ENCODE results near the gene DNASE1. TPM values are rescaled to one million over a fixed set of nuclear protein-coding genes. Genes with fewer than 3 reads are reported as not detected.

The DNASE1 gene
- total and polyA plus RNA-seq, 4 donors, result 5.4 to 21.8 (median 9.2) TPM

DNA sequence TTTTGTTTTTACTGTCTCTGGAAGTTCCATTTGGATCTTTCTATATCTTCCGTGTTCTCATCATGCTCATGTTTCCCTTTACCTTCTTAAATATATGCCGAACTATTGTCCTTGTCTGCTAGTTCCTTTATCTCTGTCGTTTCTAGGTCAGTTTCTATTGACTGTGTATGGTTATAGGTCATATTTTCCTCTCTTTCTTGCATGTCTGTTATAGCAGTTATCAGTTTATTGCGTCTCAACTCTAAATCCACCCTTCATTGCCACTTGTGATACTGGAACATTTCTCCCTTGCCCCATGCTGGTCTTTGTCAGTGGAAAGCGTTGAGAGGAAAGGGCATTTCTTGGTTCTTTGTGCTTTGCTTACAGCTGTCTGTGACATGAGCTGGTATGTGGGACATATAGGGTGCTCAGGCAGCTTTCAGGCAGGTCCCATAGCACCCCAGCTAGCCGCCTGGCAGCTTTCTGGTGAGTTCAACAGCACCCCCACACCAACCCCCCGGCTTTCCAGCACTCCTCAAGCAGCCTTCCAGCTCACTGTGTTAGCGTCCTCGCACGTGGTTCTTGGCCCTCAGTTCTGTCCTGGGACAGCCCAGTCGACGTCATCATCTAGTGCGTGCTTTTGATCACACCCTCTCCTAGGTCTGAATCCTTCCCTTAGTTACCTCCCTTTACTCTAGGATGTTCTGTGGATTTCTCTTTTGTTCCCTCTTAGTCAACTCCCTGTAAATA lies 15.4 kb upstream of the DNASE1 start:
- Histone ChIP-seq H3K27me3 (ENCODE audit: control insufficient read depth in 1 of 2, insufficient read depth in 2 of 2, low read length in 1 of 2) (no peaks in the 10 kb centered on the region), H3K27ac (ENCODE audit: low read depth in 1 of 2, low read length in 2 of 2) (no peak overlapping the region), H3K4me3 (ENCODE audit: low read length in 2 of 2) (no peak overlapping the region), H3K4me1 (ENCODE audit: control insufficient read depth in 1 of 2, insufficient read depth in 2 of 2, low read length in 2 of 2) (no peaks in the 10 kb centered on the region), H3K9me3 (ENCODE audit: control insufficient read depth, low read length) (no peaks in the 10 kb centered on the region), H3K36me3 (ENCODE audit: control insufficient read depth in 1 of 2, insufficient read depth in 2 of 2, low read length in 1 of 2) (peaks cover 0 to 2% of the 10 kb centered on the region in 2 donors)
- DNase-seq, result peak in 1 of 2 donors; percentile 52
- ATAC-seq (ENCODE audit: low FRiP score), result no peak
- 93 to 94% methylated on average over 13 of the region's 13 CpGs for whole genome bisulfite sequencing, 2 donors
- intact Hi-C loops (cut with DNase I), result no loop called here

GRCh38 chr16:3640207-3640606 lies 14.3 kb upstream of the DNASE1 start:
- Histone ChIP-seq H3K9me3 (ENCODE audit: control insufficient read depth, low read length) (no peaks in the 10 kb centered on the region), H3K36me3 (ENCODE audit: control insufficient read depth in 1 of 2, insufficient read depth in 2 of 2, low read length in 1 of 2) (peaks cover 0 to 2% of the 10 kb centered on the region in 2 donors), H3K27me3 (ENCODE audit: control insufficient read depth in 1 of 2, insufficient read depth in 2 of 2, low read length in 1 of 2) (no peaks in the 10 kb centered on the region), H3K4me1 (ENCODE audit: control insufficient read depth in 1 of 2, insufficient read depth in 2 of 2, low read length in 2 of 2) (no peaks in the 10 kb centered on the region), H3K4me3 (ENCODE audit: low read length in 2 of 2) (no peak overlapping the region), H3K27ac (ENCODE audit: low read depth in 1 of 2, low read length in 2 of 2) (no peak overlapping the region)
- intact Hi-C loops (cut with DNase I), result no loop called here
- DNase-seq (no peak), ATAC-seq (ENCODE audit: low FRiP score) (no peak)
- 89 to 98% methylated on average over 3 of the region's 3 CpGs for WGBS, 2 donors

GRCh38 chr16:3640632-3641501 lies 13.6 kb upstream of the DNASE1 start:
- WGBS, 2 donors, result 95 to 96% methylated on average over 16 to 17 of the region's 17 CpGs

DNA sequence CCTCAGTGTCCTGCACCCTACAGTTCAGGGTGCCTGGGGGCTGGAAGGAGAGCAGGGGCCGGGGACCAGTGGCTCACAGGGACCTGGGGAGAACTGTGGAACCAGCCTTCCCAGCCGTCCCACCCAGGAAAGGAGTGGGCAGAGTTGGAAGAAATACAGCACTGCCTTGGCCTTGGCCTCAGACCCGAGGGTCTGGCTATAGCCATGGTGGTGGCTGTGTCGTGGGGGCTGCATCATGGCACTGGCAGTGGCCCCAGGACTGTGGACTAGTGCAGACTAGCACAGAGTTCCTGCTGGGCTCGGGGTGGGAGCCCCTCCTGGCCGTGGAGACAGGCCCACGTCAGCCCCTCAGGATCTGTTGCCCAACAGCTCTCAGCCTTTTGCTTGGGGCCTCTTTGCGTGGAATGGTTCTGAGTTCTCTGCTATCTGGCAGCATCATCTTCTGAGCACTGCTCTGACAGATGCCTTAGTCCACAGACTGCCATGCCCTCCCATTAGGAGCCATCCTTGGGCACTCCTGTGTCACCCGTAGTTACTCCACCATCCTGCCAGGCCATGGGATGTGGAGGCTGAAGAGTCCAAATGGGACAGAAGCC lies 12.6 kb upstream of the DNASE1 start:
- intact Hi-C loops (cut with DNase I), result no loop called here
- no peaks in the 10 kb centered on the region for H3K27me3 ChIP-seq (ENCODE audit: control insufficient read depth in 1 of 2, insufficient read depth in 2 of 2, low read length in 1 of 2)
- WGBS, 2 donors, result 93% methylated on average over 9 of the region's 9 CpGs
- no peaks in the 10 kb centered on the region for H3K4me1 ChIP-seq (ENCODE audit: control insufficient read depth in 1 of 2, insufficient read depth in 2 of 2, low read length in 2 of 2)
- H3K9me3 ChIP-seq (ENCODE audit: control insufficient read depth, low read length), result no peaks in the 10 kb centered on the region
- ATAC-seq (ENCODE audit: low FRiP score), result no peak
- no peak overlapping the region for H3K4me3 ChIP-seq (ENCODE audit: low read length in 2 of 2)
- peaks cover 0 to 2% of the 10 kb centered on the region in 2 donors for H3K36me3 ChIP-seq (ENCODE audit: control insufficient read depth in 1 of 2, insufficient read depth in 2 of 2, low read length in 1 of 2)
- peak in 1 of 2 donors; percentile 57 for DNase-seq
- no peak overlapping the region for H3K27ac ChIP-seq (ENCODE audit: low read depth in 1 of 2, low read length in 2 of 2)

More at GRCh38 chr16:3640632-3641501, 13.6 kb upstream of the DNASE1 start:
- no peaks in the 10 kb centered on the region for H3K4me1 ChIP-seq (ENCODE audit: control insufficient read depth in 1 of 2, insufficient read depth in 2 of 2, low read length in 2 of 2)
- peaks cover 0 to 2% of the 10 kb centered on the region in 2 donors for H3K36me3 ChIP-seq (ENCODE audit: control insufficient read depth in 1 of 2, insufficient read depth in 2 of 2, low read length in 1 of 2)
- no peaks in the 10 kb centered on the region for H3K27me3 ChIP-seq (ENCODE audit: control insufficient read depth in 1 of 2, insufficient read depth in 2 of 2, low read length in 1 of 2)
- no peak overlapping the region for H3K4me3 ChIP-seq (ENCODE audit: low read length in 2 of 2)
- ATAC-seq (ENCODE audit: low FRiP score), result no peak
- DNase-seq, result peak in 1 of 2 donors; percentile 67
- intact Hi-C loops (cut with DNase I), result no loop called here
- no peak overlapping the region for H3K27ac ChIP-seq (ENCODE audit: low read depth in 1 of 2, low read length in 2 of 2)
- no peaks in the 10 kb centered on the region for H3K9me3 ChIP-seq (ENCODE audit: control insufficient read depth, low read length)

- WGBS, 2 donors, result 80 to 82% methylated on average over 21 of the region's 21 CpGs
- Histone ChIP-seq H3K27me3 (ENCODE audit: control insufficient read depth in 1 of 2, insufficient read depth in 2 of 2, low read length in 1 of 2) (no peaks in the 10 kb centered on the region), H3K4me3 (ENCODE audit: low read length in 2 of 2) (no peak overlapping the region), H3K9me3 (ENCODE audit: control insufficient read depth, low read length) (no peaks in the 10 kb centered on the region), H3K36me3 (ENCODE audit: control insufficient read depth in 1 of 2, insufficient read depth in 2 of 2, low read length in 1 of 2) (peaks cover 0 to 2% of the 10 kb centered on the region in 2 donors), H3K4me1 (ENCODE audit: control insufficient read depth in 1 of 2, insufficient read depth in 2 of 2, low read length in 2 of 2) (no peaks in the 10 kb centered on the region), H3K27ac (ENCODE audit: low read depth in 1 of 2, low read length in 2 of 2) (no peak overlapping the region)
- no peak for ATAC-seq (ENCODE audit: low FRiP score)
- intact Hi-C loops (cut with DNase I), result no loop called here
- DNase-seq, result peak in 1 of 2 donors; percentile 61
Observed at GRCh38 chr16:3642397-3643094, 11.9 kb upstream of the DNASE1 start.

DNA sequence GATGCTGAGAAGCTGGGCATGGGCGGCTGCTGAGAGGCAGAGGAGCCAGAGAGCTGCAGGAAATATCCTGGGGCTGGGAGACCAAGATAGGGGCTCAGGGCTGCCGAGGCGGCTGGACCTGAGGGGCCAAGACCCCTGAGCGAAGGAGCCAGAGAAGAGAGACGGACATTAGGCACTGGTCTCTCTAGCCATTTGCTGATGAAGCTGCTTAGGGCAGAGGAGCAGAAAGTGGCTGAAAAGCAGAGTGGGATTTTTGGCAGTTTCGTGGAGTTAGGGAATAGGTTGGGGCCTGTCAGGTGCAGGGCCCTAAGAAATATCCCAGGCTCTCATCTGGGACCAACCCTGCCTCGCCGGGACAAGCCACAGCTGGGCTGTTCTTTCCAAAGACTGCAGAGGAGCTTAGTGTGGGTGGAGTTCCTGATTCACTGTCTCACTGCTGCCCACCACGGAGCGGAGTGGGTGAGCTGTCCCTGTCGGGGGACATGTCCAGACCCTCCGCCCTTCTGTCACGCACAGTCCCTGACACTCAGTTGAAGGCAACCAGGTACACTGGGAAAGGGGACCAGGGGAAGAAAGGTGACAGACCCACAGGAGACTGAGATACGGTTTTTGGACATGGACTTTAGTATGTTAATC lies 11.3 kb upstream of the DNASE1 start:
- Histone ChIP-seq H3K36me3 (ENCODE audit: control insufficient read depth in 1 of 2, insufficient read depth in 2 of 2, low read length in 1 of 2) (peaks cover 0 to 2% of the 10 kb centered on the region in 2 donors), H3K4me3 (ENCODE audit: low read length in 2 of 2) (no peak overlapping the region), H3K27ac (ENCODE audit: low read depth in 1 of 2, low read length in 2 of 2) (no peak overlapping the region), H3K27me3 (ENCODE audit: control insufficient read depth in 1 of 2, insufficient read depth in 2 of 2, low read length in 1 of 2) (no peaks in the 10 kb centered on the region), H3K4me1 (ENCODE audit: control insufficient read depth in 1 of 2, insufficient read depth in 2 of 2, low read length in 2 of 2) (no peaks in the 10 kb centered on the region), H3K9me3 (ENCODE audit: control insufficient read depth, low read length) (no peaks in the 10 kb centered on the region)
- DNase-seq (peak in 1 of 2 donors; percentile 25), ATAC-seq (ENCODE audit: low FRiP score) (no peak)
- intact Hi-C loops (cut with DNase I), result no loop called here
- WGBS, 2 donors, result 93 to 94% methylated on average over 14 of the region's 14 CpGs

DNA sequence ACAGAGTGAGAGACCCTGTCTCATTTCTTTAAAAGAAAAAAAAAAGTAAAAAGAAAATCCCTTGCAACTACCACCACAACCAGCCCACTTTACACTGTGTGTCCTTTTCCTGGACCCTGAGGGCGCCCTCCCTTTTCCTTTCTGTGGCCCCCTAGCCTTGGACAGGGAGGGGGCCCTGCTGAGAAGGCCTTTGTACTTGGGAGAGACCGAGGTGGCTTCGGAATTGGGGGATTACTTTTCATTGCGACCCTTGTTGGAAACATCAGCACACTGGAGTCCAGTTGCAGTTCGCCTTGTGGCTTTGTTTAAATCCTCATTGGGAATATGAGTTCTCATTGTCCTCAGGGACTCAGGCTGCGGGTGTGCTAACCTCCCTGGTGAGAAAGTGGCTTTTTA lies 9.4 kb upstream of the DNASE1 start:
- intact Hi-C loops (cut with DNase I), result no loop called here
- H3K27me3 ChIP-seq (ENCODE audit: control insufficient read depth in 1 of 2, insufficient read depth in 2 of 2, low read length in 1 of 2), result no peaks in the 10 kb centered on the region
- no peak overlapping the region for H3K4me3 ChIP-seq (ENCODE audit: low read length in 2 of 2)
- no peaks in the 10 kb centered on the region for H3K9me3 ChIP-seq (ENCODE audit: control insufficient read depth, low read length)
- no peak for ATAC-seq (ENCODE audit: low FRiP score)
- H3K36me3 ChIP-seq (ENCODE audit: control insufficient read depth in 1 of 2, insufficient read depth in 2 of 2, low read length in 1 of 2), result peaks cover 0 to 2% of the 10 kb centered on the region in 2 donors
- H3K4me1 ChIP-seq (ENCODE audit: control insufficient read depth in 1 of 2, insufficient read depth in 2 of 2, low read length in 2 of 2), result no peaks in the 10 kb centered on the region
- no peak overlapping the region for H3K27ac ChIP-seq (ENCODE audit: low read depth in 1 of 2, low read length in 2 of 2)
- DNase-seq, result peak in 1 of 2 donors; percentile 25
- WGBS, 2 donors, result 77 to 93% methylated on average over 6 of the region's 6 CpGs
